Measurements from ENCODE around the gene ELP5.
"Not testable (repeated sequence)": the region's sequence is repeated elsewhere in the genome, so short reads cannot be mapped to it uniquely, and the experiment has no call there.

The ELP5 gene

GRCh38 chr17:7237266-7237760, 14.7 kb upstream of the ELP5 start:
- no peak for DNase-seq

- DNase-seq: peak; percentile 57
These were observed 14.1 kb upstream of the ELP5 start for GRCh38 chr17:7237761-7238419.

- DNase-seq: no peak
These were observed 13.5 kb upstream of the ELP5 start for GRCh38 chr17:7238420-7239090.

- peak; percentile 98 for DNase-seq
These were observed 12.7 kb upstream of the ELP5 start, which contains the start of gene PHF23 for GRCh38 chr17:7239091-7240027. TSS of gene PHF23 (minus strand) at chr17:7239457. CDS start at chr17:7239279, 178 bp downstream.

- no peak for DNase-seq
These were observed 11.6 kb upstream of the ELP5 start for GRCh38 chr17:7240375-7240774.

- no peak for DNase-seq
These were observed 10.8 kb upstream of the ELP5 start for GRCh38 chr17:7241090-7241733.

- peak; percentile 90 for DNase-seq
These were observed 10.0 kb upstream of the ELP5 start, which contains the start of gene GABARAP for GRCh38 chr17:7241783-7242716. TSS of gene GABARAP (minus strand) at chr17:7242449. CDS start at chr17:7242330, 119 bp downstream.

- DNase-seq: peak; percentile 91
These were observed 9.1 kb upstream of the ELP5 start for GRCh38 chr17:7242717-7243452.

GRCh38 chr17:7243453-7243729, 8.6 kb upstream of the ELP5 start:
- DNase-seq: no peak

- DNase-seq: not testable (repeated sequence)
These were observed 8.2 kb upstream of the ELP5 start for GRCh38 chr17:7243838-7244237.

- DNase-seq: no peak
These were observed 5.2 kb upstream of the ELP5 start for GRCh38 chr17:7246779-7247178.

GRCh38 chr17:7248796-7249195, 3.2 kb upstream of the ELP5 start:
- no peak for DNase-seq

- DNase-seq: no peak
These were observed 2.8 kb upstream of the ELP5 start for GRCh38 chr17:7249214-7249613.

- DNase-seq: no peak
These were observed 2.2 kb upstream of the ELP5 start for GRCh38 chr17:7249830-7250229.

GRCh38 chr17:7250695-7251627, 1.1 kb upstream of the ELP5 start:
- DNase-seq: no peak

GRCh38 chr17:7251661-7252175, 297 bp upstream of the ELP5 start, which contains the start of gene CTDNEP1:
TSS of gene CTDNEP1 (minus strand) at chr17:7251734. CDS start at chr17:7251296, 438 bp downstream.
- DNase-seq: peak; percentile 97

GRCh38 chr17:7253082-7253481, 1.1 kb downstream of the ELP5 start:
- no peak for DNase-seq

- no peak for DNase-seq
These were observed 2.5 kb downstream of the ELP5 start for GRCh38 chr17:7254511-7254910.

- DNase-seq: no peak
These were observed 4.9 kb downstream of the ELP5 start for GRCh38 chr17:7256766-7257456.

All from NCI-H1436 (cell line).